ENCODE measurements around the gene ZNF438.
"Not testable (repeated sequence)": the region's sequence is repeated elsewhere in the genome, so short reads cannot be mapped to it uniquely, and the experiment has no call there.

The ZNF438 gene

GRCh38 chr10:30935078-30935477 lies 96.6 kb downstream of the ZNF438 start:
- POLR2A ChIA-PET = no interaction called here
- no peak for TF ChIP-seq ELF4 (IDR thresholded peaks at IDR 0.05)
- TF ChIP-seq PKNOX1 (IDR thresholded peaks at IDR 0.05) = peak; percentile 79
- no peak for TF ChIP-seq FOXM1 (IDR thresholded peaks at IDR 0.05; ENCODE audit: borderline replicate concordance)
- CTCF ChIA-PET = no interaction called here
- DNase-seq (ENCODE audit: extremely low spot score) = no peak

- ChIA-PET CTCF (no interaction called here), POLR2A (no interaction called here)
- TF ChIP-seq ELF4 (IDR thresholded peaks at IDR 0.05) (no peak), ZNF384 (IDR thresholded peaks at IDR 0.05) (no peak), FOXM1 (IDR thresholded peaks at IDR 0.05; ENCODE audit: borderline replicate concordance) (no peak), PKNOX1 (IDR thresholded peaks at IDR 0.05) (no peak), TARDBP (IDR thresholded peaks at IDR 0.05) (no peak), SUZ12 (IDR thresholded peaks at IDR 0.05) (no peak), ARNT (IDR thresholded peaks at IDR 0.05) (no peak), CTBP1 (IDR thresholded peaks at IDR 0.05; ENCODE audit: borderline replicate concordance) (no peak), L3MBTL2 (conservative IDR thresholded peaks at IDR 0.05) (no peak), FOXA1 (IDR thresholded peaks at IDR 0.05) (no peak), FOXK2 (IDR thresholded peaks at IDR 0.05) (no peak), LEF1 (IDR thresholded peaks at IDR 0.05; ENCODE audit: borderline replicate concordance) (no peak)
- no peak for DNase-seq (ENCODE audit: extremely low spot score)
These were observed 100.6 kb downstream of the ZNF438 start for GRCh38 chr10:30931094-30931493.

- ChIA-PET POLR2A (no interaction called here), CTCF (no interaction called here)
- no peak for DNase-seq (ENCODE audit: extremely low spot score)
- no peak for TF ChIP-seq HDGF (IDR thresholded peaks at IDR 0.05; ENCODE audit: borderline replicate concordance)
These were observed 101.7 kb downstream of the ZNF438 start for GRCh38 chr10:30929901-30930520.

- DNase-seq (ENCODE audit: extremely low spot score); CTCF ChIA-PET; POLR2A ChIA-PET: not testable (repeated sequence)
These were observed 102.3 kb downstream of the ZNF438 start for GRCh38 chr10:30929311-30929729.

- no peak for DNase-seq (ENCODE audit: extremely low spot score)
- ChIA-PET CTCF (no interaction called here), POLR2A (no interaction called here)
- TF ChIP-seq PKNOX1 (IDR thresholded peaks at IDR 0.05) = no peak
- no peak for TF ChIP-seq TARDBP (IDR thresholded peaks at IDR 0.05)
- TF ChIP-seq HDGF (IDR thresholded peaks at IDR 0.05; ENCODE audit: borderline replicate concordance) = no peak
- TF ChIP-seq L3MBTL2 (conservative IDR thresholded peaks at IDR 0.05) = no peak
- TF ChIP-seq BHLHE40 (IDR thresholded peaks at IDR 0.05; ENCODE audit: borderline replicate concordance) = no peak
- TF ChIP-seq NFRKB (IDR thresholded peaks at IDR 0.05) = no peak
These were observed 102.9 kb downstream of the ZNF438 start for GRCh38 chr10:30928742-30929141.

GRCh38 chr10:30918651-30919050 lies 113.0 kb downstream of the ZNF438 start:
- no peak for DNase-seq (ENCODE audit: extremely low spot score)
- TF ChIP-seq ZNF384 (IDR thresholded peaks at IDR 0.05) (no peak), CTBP1 (IDR thresholded peaks at IDR 0.05; ENCODE audit: borderline replicate concordance) (no peak), HDGF (IDR thresholded peaks at IDR 0.05; ENCODE audit: borderline replicate concordance) (no peak), L3MBTL2 (conservative IDR thresholded peaks at IDR 0.05) (no peak), SP1 (IDR thresholded peaks at IDR 0.05) (no peak), ARNT (IDR thresholded peaks at IDR 0.05) (no peak), PKNOX1 (IDR thresholded peaks at IDR 0.05) (no peak), FOXA1 (IDR thresholded peaks at IDR 0.05) (no peak), FOXK2 (IDR thresholded peaks at IDR 0.05) (no peak), BHLHE40 (IDR thresholded peaks at IDR 0.05; ENCODE audit: borderline replicate concordance) (no peak), ELF4 (IDR thresholded peaks at IDR 0.05) (no peak), TARDBP (IDR thresholded peaks at IDR 0.05) (no peak), NFRKB (IDR thresholded peaks at IDR 0.05) (no peak), FOXM1 (IDR thresholded peaks at IDR 0.05; ENCODE audit: borderline replicate concordance) (no peak), LEF1 (IDR thresholded peaks at IDR 0.05; ENCODE audit: borderline replicate concordance) (no peak), SUZ12 (IDR thresholded peaks at IDR 0.05) (no peak)
- POLR2A ChIA-PET = no interaction called here
- CTCF ChIA-PET = no interaction called here

- no peak for DNase-seq (ENCODE audit: extremely low spot score)
- ChIA-PET CTCF (no interaction called here), POLR2A (no interaction called here)
- TF ChIP-seq HDGF (IDR thresholded peaks at IDR 0.05; ENCODE audit: borderline replicate concordance) = no peak
- TF ChIP-seq ZNF384 (IDR thresholded peaks at IDR 0.05) = no peak
- no peak for TF ChIP-seq NFRKB (IDR thresholded peaks at IDR 0.05)
- TF ChIP-seq ARNT (IDR thresholded peaks at IDR 0.05) = no peak
- TF ChIP-seq FOXM1 (IDR thresholded peaks at IDR 0.05; ENCODE audit: borderline replicate concordance) = no peak
These were observed 113.9 kb downstream of the ZNF438 start for GRCh38 chr10:30917789-30918188.
